ENCODE measurements around the gene MAPK8IP2. TPM values are rescaled to one million over a fixed set of nuclear protein-coding genes. Genes with fewer than 3 reads are reported as not detected.
A peak's percentile ranks its signal among the peaks of the same experiment; 100 is the strongest.

MAPK8IP2 gene
- total and polyA plus RNA-seq, 10 of the 15 experiments (the other 5 are each of a cell fraction or from before 2014, with no cell fraction given): 0.01 to 0.13 (median 0.06) TPM; not detected in 4

DNA sequence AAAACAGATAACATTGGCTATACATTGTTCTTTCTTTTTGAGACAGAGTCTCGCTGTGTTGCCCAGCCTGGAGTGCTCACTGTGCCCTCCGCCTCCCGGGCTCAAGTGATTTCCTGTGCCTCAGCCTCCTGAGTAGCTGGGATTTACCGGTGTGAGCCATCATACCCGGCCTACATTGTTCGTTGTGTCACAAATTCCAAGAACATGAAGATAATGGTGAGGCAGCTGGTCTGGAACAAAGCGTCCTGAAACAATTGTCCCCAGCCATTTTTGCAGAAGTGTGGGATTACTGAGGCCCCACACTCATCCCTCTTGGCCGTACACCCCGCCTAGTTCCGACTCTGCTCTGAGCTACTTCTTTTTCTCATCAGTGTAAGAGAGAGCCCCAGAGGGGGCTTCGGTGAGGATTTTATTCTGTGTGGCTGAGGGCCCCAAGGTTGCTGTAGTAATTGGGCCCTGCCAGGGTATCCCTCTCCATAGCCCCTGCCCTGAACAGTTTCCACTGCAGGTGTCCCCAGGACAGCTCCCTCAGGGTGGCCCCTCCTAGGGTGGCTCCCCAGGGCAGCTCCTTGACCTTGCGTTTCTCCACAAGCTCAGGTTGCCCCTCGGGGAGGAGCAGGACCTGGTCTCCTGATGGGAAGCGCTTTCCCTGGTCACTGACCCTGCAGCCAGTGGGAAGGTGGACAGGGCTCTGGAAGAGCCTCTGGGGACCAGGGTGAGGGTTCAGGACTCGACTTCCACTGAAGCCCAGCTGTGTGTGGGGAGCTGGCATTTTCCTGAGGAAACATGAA lies 40.5 kb downstream of the MAPK8IP2 start:
- H3K9ac ChIP-seq (ENCODE audit: control insufficient read depth, insufficient read depth, low read length): no peak overlapping the region
- no peak overlapping the region for H3K27ac ChIP-seq (ENCODE audit: control insufficient read depth, insufficient read depth)
- BruUV-seq (replicated peaks): no TSS peak
- H3K36me3 ChIP-seq (ENCODE audit: control insufficient read depth in 2 of 2, insufficient read depth in 2 of 2, low read length in 1 of 2): no peaks in the 10 kb centered on the region
- H4K20me1 ChIP-seq (ENCODE audit: control insufficient read depth, insufficient read depth): no peaks in the 10 kb centered on the region; the same call in 1 of the 2 replicates
- in situ Hi-C loops (cut with MboI): no loop called here
- RAD21 ChIA-PET (ENCODE audit: unreplicated experiment): no interaction called here
- H3K9me3 ChIP-seq (replicated peaks; ENCODE audit: control insufficient read depth, insufficient read depth, low read length): no peaks in the 10 kb centered on the region
- CTCF ChIA-PET: interaction anchor here (1.0 to 1.7 kb wide), 2 partner anchors 21 to 50 kb away, joined by 3 to 4 read pairs; no protein-coding TSS in a partner anchor
- no peaks in the 10 kb centered on the region for H3K79me2 ChIP-seq (ENCODE audit: control insufficient read depth, insufficient read depth, low read length)
- no peak for ATAC-seq
- H2AFZ ChIP-seq (ENCODE audit: control insufficient read depth, low read depth, low read length): no peak overlapping the region
- TF ChIP-seq ATF7 (IDR thresholded peaks at IDR 0.05; ENCODE audit: low read depth): no peak
- TF ChIP-seq RB1 (IDR thresholded peaks at IDR 0.05; ENCODE audit: borderline replicate concordance): no peak
- no peaks in the 10 kb centered on the region for H3K4me1 ChIP-seq (ENCODE audit: control insufficient read depth, insufficient read depth, low read length)
- WGBS (ENCODE audit: insufficient coverage, insufficient replicate concordance, low lambda C conversion rate, missing lambda C conversion rate): 24% methylated on average over 15 of the region's 15 CpGs
- H3K27me3 ChIP-seq (replicated peaks in 1 of 2; ENCODE audit: control insufficient read depth in 2 of 2, insufficient read depth in 2 of 2, low read length in 1 of 2): peaks cover 3 to 15% of the 10 kb centered on the region in 2 experiments; a peak in 1 of 4 replicates
- H3K4me3 ChIP-seq: no peak overlapping the region
- FAIRE-seq: no peak
- intact Hi-C loops (cut with micrococcal nuclease; ENCODE audit: unreplicated experiment): no loop called here
- H3K4me2 ChIP-seq (ENCODE audit: control insufficient read depth, insufficient read depth): no peak overlapping the region
- DNase-seq (ENCODE audit: low read depth, low spot score): no peak
- SMC1A ChIA-PET (ENCODE audit: uncharacterized antibody, unreplicated experiment): no interaction called here
- POLR2A ChIA-PET: no interaction called here

DNA sequence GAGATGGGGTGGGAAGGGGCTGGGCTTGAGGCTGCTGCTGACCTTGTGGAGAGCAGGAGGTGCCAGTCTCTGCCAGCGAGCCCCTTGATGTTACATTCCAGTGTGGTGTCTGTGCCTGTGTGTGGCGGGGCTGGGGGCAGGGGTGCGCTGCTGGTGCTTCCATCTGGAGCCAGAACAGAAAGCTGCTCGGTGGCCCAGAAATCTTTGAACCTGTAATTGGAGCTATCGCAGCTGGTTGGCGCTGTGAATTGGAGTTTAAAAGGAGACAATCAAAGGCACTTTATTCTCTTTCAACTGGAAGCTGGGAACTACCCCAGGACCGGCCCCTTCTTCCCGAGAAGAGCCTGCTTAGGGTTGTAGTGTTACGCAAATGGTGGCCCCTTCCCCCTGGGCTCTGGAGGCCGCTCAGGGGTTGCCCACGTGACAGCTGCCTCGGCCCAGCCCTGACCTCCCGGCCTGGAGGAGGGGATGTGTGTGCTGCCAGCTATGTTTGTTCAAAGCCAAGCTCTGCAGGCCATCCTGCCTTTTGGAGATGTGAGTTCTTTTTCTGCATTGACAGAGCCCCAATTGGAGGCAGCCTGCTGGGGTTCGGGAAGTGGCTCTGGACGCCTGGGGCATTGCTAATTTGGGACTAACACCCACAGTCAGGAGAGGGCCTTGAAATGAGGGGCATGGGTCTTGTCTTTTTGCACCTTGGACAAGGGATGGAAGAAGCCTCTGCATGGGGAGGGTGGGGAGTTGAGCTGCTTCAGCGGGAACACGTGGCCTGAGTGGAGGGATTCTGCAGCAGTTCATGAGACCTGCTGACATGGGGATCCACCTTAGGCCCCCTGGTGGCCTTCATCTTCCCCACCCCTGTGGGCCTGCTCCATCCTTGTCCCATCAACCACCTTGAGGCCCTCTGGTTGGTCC lies 41.4 kb downstream of the MAPK8IP2 start:
- CTCF ChIA-PET: interaction anchor here (1.7 kb wide), 1 partner anchor 49 kb away, joined by 4 read pairs; no protein-coding TSS in a partner anchor
- no peaks in the 10 kb centered on the region for H3K79me2 ChIP-seq (ENCODE audit: control insufficient read depth, insufficient read depth, low read length)
- no peak for DNase-seq (ENCODE audit: low read depth, low spot score)
- H3K4me3 ChIP-seq: no peak overlapping the region
- no peak overlapping the region for H3K4me2 ChIP-seq (ENCODE audit: control insufficient read depth, insufficient read depth)
- intact Hi-C loops (cut with micrococcal nuclease; ENCODE audit: unreplicated experiment): no loop called here
- H3K27ac ChIP-seq (ENCODE audit: control insufficient read depth, insufficient read depth): no peak overlapping the region
- RAD21 ChIA-PET (ENCODE audit: unreplicated experiment): no interaction called here
- SMC1A ChIA-PET (ENCODE audit: uncharacterized antibody, unreplicated experiment): no interaction called here
- no peaks in the 10 kb centered on the region; the same call in 1 of the 2 replicates for H4K20me1 ChIP-seq (ENCODE audit: control insufficient read depth, insufficient read depth)
- H3K9me3 ChIP-seq (replicated peaks; ENCODE audit: control insufficient read depth, insufficient read depth, low read length): no peaks in the 10 kb centered on the region
- no peaks in the 10 kb centered on the region for H3K4me1 ChIP-seq (ENCODE audit: control insufficient read depth, insufficient read depth, low read length)
- no peaks in the 10 kb centered on the region for H3K36me3 ChIP-seq (ENCODE audit: control insufficient read depth in 2 of 2, insufficient read depth in 2 of 2, low read length in 1 of 2)
- TF ChIP-seq NFYB (IDR thresholded peaks at IDR 0.05; ENCODE audit: insufficient read depth, low read depth, low read length) (no peak), SMC3 (IDR thresholded peaks at IDR 0.05; ENCODE audit: borderline replicate concordance, low read length) (no peak), JUND (IDR thresholded peaks at IDR 0.05; ENCODE audit: low read depth, low read length) (no peak), TCF7 (IDR thresholded peaks at IDR 0.05; ENCODE audit: borderline replicate concordance) (no peak)
- TF ChIP-seq, protein P1, sequence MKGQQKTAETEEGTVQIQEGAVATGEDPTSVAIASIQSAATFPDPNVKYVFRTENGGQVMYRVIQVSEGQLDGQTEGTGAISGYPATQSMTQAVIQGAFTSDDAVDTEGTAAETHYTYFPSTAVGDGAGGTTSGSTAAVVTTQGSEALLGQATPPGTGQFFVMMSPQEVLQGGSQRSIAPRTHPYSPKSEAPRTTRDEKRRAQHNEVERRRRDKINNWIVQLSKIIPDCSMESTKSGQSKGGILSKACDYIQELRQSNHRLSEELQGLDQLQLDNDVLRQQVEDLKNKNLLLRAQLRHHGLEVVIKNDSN (IDR thresholded peaks at IDR 0.05; ENCODE audit: borderline replicate concordance, extremely low read length, insufficient read depth, low read depth, low read length): peak; percentile 47
- TF ChIP-seq, protein P2, sequence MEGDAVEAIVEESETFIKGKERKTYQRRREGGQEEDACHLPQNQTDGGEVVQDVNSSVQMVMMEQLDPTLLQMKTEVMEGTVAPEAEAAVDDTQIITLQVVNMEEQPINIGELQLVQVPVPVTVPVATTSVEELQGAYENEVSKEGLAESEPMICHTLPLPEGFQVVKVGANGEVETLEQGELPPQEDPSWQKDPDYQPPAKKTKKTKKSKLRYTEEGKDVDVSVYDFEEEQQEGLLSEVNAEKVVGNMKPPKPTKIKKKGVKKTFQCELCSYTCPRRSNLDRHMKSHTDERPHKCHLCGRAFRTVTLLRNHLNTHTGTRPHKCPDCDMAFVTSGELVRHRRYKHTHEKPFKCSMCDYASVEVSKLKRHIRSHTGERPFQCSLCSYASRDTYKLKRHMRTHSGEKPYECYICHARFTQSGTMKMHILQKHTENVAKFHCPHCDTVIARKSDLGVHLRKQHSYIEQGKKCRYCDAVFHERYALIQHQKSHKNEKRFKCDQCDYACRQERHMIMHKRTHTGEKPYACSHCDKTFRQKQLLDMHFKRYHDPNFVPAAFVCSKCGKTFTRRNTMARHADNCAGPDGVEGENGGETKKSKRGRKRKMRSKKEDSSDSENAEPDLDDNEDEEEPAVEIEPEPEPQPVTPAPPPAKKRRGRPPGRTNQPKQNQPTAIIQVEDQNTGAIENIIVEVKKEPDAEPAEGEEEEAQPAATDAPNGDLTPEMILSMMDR (IDR thresholded peaks at IDR 0.05 in 2 of 3, conservative IDR thresholded peaks at IDR 0.05 in 1 of 3; ENCODE audit: control insufficient read depth in 2 of 3, extremely low read depth in 1 of 3, insufficient read depth in 1 of 3, low read depth in 3 of 3, low read length in 3 of 3): peak in 2 of 3 experiments; percentile 6 to 15; a peak in 1 of 6 replicates
- FAIRE-seq: no peak
- WGBS (ENCODE audit: insufficient coverage, insufficient replicate concordance, low lambda C conversion rate, missing lambda C conversion rate): 15% methylated on average over 17 of the region's 17 CpGs
- no peak overlapping the region for H2AFZ ChIP-seq (ENCODE audit: control insufficient read depth, low read depth, low read length)
- H3K9ac ChIP-seq (ENCODE audit: control insufficient read depth, insufficient read depth, low read length): no peak overlapping the region
- POLR2A ChIA-PET: no interaction called here
- peaks cover 3 to 15% of the 10 kb centered on the region in 2 experiments; a peak in 1 of 4 replicates for H3K27me3 ChIP-seq (replicated peaks in 1 of 2; ENCODE audit: control insufficient read depth in 2 of 2, insufficient read depth in 2 of 2, low read length in 1 of 2)
- BruUV-seq (replicated peaks): no TSS peak
- in situ Hi-C loops (cut with MboI): no loop called here
- peak; percentile 34; the same call in 1 of the 3 replicates for ATAC-seq
